H1 (cell line): ENCODE data around the gene IMPG2. TPM values are rescaled to one million over a fixed set of nuclear protein-coding genes. Genes with fewer than 3 reads are reported as not detected.

Experiments used
- ASH2L ChIP-seq: fragments of 200-600, 300-600 bp; sonication (generic); IDR thresholded peaks from one replicate; pipeline ENCODE4 v1.7.1; 2017; ENCODE audit warnings: low read length
- CHD1 ChIP-seq: IDR thresholded peaks from 2 replicates; pipeline ENCODE4 v1.6.1; 2012; ENCODE audit warnings: low read depth, low read length, improper control_type of control experiment
- KDM4A ChIP-seq: IDR thresholded peaks from one replicate; pipeline ENCODE4 v1.7.1; 2012; ENCODE audit warnings: low read depth, mild to moderate bottlenecking, moderate library complexity, low read length, inconsistent platforms; ENCODE audit not compliant: severe bottlenecking
- RAD21 ChIP-seq, 2 experiments: IDR thresholded peaks in 1 of 2; conservative IDR thresholded peaks in 1 of 2; 2 replicates each; pipeline ENCODE4 v1.6.1; 2011; ENCODE audit warnings: low read depth in 2 of 2, low read length in 2 of 2, improper control_type of control experiment in 1 of 2, inconsistent platforms in 1 of 2, mild to moderate bottlenecking in 1 of 2, moderate library complexity in 1 of 2
- SAP30 ChIP-seq: fragments of 300-600 bp; sonication (generic); IDR thresholded peaks from 2 replicates; pipeline ENCODE4 v1.7.1; 2012; ENCODE audit warnings: low read length, moderate library complexity, mild to moderate bottlenecking, inconsistent platforms; ENCODE audit not compliant: insufficient read depth, insufficient replicate concordance
- TCF12 ChIP-seq: IDR thresholded peaks from 2 replicates; pipeline ENCODE4 v1.6.1; 2011; ENCODE audit warnings: low read depth, mild to moderate bottlenecking, low read length
- polyA plus RNA-seq, 7 experiments: library from polyadenylated mRNA; depleted of rRNA in 3 of 7; stranded (reverse) in 5 of 7; unstranded in 2 of 7; fragments of >200 nt in 5 of 7; fragments of 200-250 nt in 2 of 7; gene quantifications; 1 replicate in 5 of 7; 2 replicates in 1 of 7; 4 replicates in 1 of 7; pipeline versions ENCODE4 v1.2.1 to v1.2.3, GENCODE V29; 2011 to 2013; ENCODE audit warnings: missing spikeins in 2 of 7, mixed read lengths in 2 of 7
- total RNA-seq: library from RNA; stranded (reverse); fragmentation: NEBNext Ultra II Directional; extraction: Animal tissue kit (Norgen Biotek cat#: 25700); gene quantifications from 2 replicates; pipeline ENCODE4 v1.2.1, GENCODE V29; 2021
- TF ChIP-seq, protein P1 (sequence below): IDR thresholded peaks from 2 replicates; pipeline ENCODE4 v1.6.1; 2012; ENCODE audit warnings: inconsistent platforms

IMPG2 gene
- total and polyA plus RNA-seq, 2 of the 8 experiments (the other 6 are each of a cell fraction or from before 2014, with no cell fraction given), result 0.03 to 0.06 TPM

DNA sequence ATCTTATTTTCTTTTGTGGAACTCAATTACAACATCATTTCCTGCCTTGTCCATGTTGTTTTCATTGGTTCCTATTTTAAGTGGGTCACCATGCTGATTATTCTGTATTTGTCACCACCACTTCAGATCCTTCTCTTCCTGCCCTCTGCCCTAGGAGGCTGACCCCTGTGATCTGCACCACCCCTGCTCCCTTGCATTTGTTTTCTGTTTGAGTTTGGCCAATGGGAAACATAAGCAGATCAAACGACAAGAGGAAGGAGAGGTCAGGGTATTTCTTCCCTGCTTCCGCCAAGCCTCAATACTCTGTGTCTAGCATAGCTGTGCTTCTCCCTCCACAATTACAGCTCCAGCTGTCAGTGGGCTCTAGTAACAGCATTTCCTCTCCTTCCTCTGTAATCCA is 71.6 kb downstream of the IMPG2 start (continued):
- TF ChIP-seq CHD1 (no peak), SAP30 (no peak), RAD21 (IDR thresholded peaks at IDR 0.05 in 1 of 2, conservative IDR thresholded peaks at IDR 0.05 in 1 of 2; ENCODE audit: low read depth in 2 of 2, low read length in 2 of 2) (no peak), ASH2L (no peak), TCF12 (no peak), KDM4A (no peak)
- TF ChIP-seq, protein P1, sequence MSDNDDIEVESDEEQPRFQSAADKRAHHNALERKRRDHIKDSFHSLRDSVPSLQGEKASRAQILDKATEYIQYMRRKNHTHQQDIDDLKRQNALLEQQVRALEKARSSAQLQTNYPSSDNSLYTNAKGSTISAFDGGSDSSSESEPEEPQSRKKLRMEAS, result no peak
- TF ChIP-seq, all 59 proteins: peak for 0
